ENCODE data around the gene GAGE10. TPM values are rescaled to one million over a fixed set of nuclear protein-coding genes. Genes with fewer than 3 reads are reported as not detected.

GAGE10 gene
- total RNA-seq, 6 experiments from 2014 or later: not detected

Other genes starting within 250 kb of the GAGE10 start
- gene CCDC120, start 244.6 kb upstream of the GAGE10 start, total RNA-seq: 10 to 100 TPM in 1 of 6 experiments, 1 to 10 TPM in 5; 3.3 to 12.1 (median 4.5) TPM
- 10 to 100 TPM in 1 of 6 experiments, 1 to 10 TPM in 5; 3.1 to 11.2 (median 5.1) TPM for gene PRAF2, start 229.6 kb upstream of the GAGE10 start, total RNA-seq
- gene WDR45, start 223.8 kb upstream of the GAGE10 start, total RNA-seq: 10 to 100 TPM; 31.8 to 65.2 (median 47.9) TPM
- gene GPKOW, start 179.9 kb upstream of the GAGE10 start, total RNA-seq: 10 to 100 TPM in 3 of 6 experiments, 1 to 10 TPM in 3; 9.3 to 14.9 (median 10.2) TPM
- 10 to 100 TPM in 4 of 6 experiments, 1 to 10 TPM in 2; 8.8 to 24.0 (median 18.4) TPM for gene MAGIX, start 140.9 kb upstream of the GAGE10 start, total RNA-seq
- gene PLP2, start 131.7 kb upstream of the GAGE10 start, total RNA-seq: 10 to 100 TPM in 4 of 6 experiments, 1 to 10 TPM in 2; 7.4 to 24.4 (median 14.5) TPM
- gene PRICKLE3, start 117.3 kb upstream of the GAGE10 start, total RNA-seq: 1 to 10 TPM; 3.8 to 6.4 (median 5.0) TPM
- under 1 TPM in 5 of 6 experiments, not detected in 1; 0.12 to 0.39 (median 0.27) TPM for gene SYP, start 103.5 kb upstream of the GAGE10 start, total RNA-seq
- under 1 TPM in 1 of 6 experiments, not detected in 5; 0.06 TPM for gene CACNA1F, start 70.3 kb upstream of the GAGE10 start, total RNA-seq
- 10 to 100 TPM in 1 of 6 experiments, 1 to 10 TPM in 5; 7.7 to 10.9 (median 8.7) TPM for gene CCDC22, start 68.2 kb upstream of the GAGE10 start, total RNA-seq
- gene FOXP3, start 38.9 kb upstream of the GAGE10 start, total RNA-seq: 1 to 10 TPM in 1 of 6 experiments, under 1 TPM in 5; 0.18 to 1.2 (median 0.32) TPM
- 1 to 10 TPM; 1.6 to 4.0 (median 2.2) TPM for gene PPP1R3F, start 33.9 kb upstream of the GAGE10 start, total RNA-seq
- gene GAGE12J, start 18.4 kb downstream of the GAGE10 start, total RNA-seq: not detected
- not detected for gene GAGE13, start 27.9 kb downstream of the GAGE10 start, total RNA-seq
- gene GAGE12C, start 228.5 kb downstream of the GAGE10 start, total RNA-seq: not detected
- gene GAGE12D, start 238.1 kb downstream of the GAGE10 start, total RNA-seq: not detected
- not detected for gene GAGE12E, start 247.6 kb downstream of the GAGE10 start, total RNA-seq

All from right lobe of liver (tissue), 5 donors.